HepG2 (cell line): ENCODE data around the gene RAD23A. TPM values are rescaled to one million over a fixed set of nuclear protein-coding genes. Genes with fewer than 3 reads are reported as not detected.
A peak's percentile ranks its signal among the peaks of the same experiment; 100 is the strongest.

Experiments
- BCL3 ChIP-seq: sonication (generic); formaldehyde crosslinking; IDR thresholded peaks from 2 replicates; pipeline ENCODE4 v1.5.1; 2020; ENCODE audit warnings: mild to moderate bottlenecking, missing genetic modification reagents, moderate library complexity
- BCL6 ChIP-seq: IDR thresholded peaks from 2 replicates; pipeline ENCODE4 v1.6.1; 2016; ENCODE audit warnings: missing genetic modification reagents, missing compliant biosample characterization
- CSRNP1 ChIP-seq: sonication (generic); formaldehyde crosslinking; IDR thresholded peaks from 2 replicates; pipeline ENCODE4 v1.8.1; 2023; ENCODE audit warnings: mild to moderate bottlenecking, missing genetic modification reagents
- ELF1 ChIP-seq: sonication (generic); formaldehyde crosslinking; IDR thresholded peaks from 2 replicates; pipeline ENCODE4 v1.4.0; 2020; ENCODE audit warnings: missing genetic modification reagents
- HCFC1 ChIP-seq: fragments of 150-350 bp; IDR thresholded peaks from 2 replicates; pipeline ENCODE4 v1.6.1; 2014; ENCODE audit warnings: low read depth, low read length
- JUND ChIP-seq: sonication (generic); formaldehyde crosslinking; IDR thresholded peaks from 2 replicates; pipeline ENCODE4 v1.8.0; 2022; ENCODE audit warnings: mild to moderate bottlenecking, missing genetic modification reagents
- MEF2D ChIP-seq: sonication (generic); formaldehyde crosslinking; IDR thresholded peaks from 2 replicates; pipeline ENCODE4 v1.5.1; 2020; ENCODE audit warnings: mild to moderate bottlenecking, missing genetic modification reagents
- REXO4 ChIP-seq: sonication (generic); formaldehyde crosslinking; IDR thresholded peaks from 2 replicates; pipeline ENCODE4 v1.8.0; 2022; ENCODE audit warnings: missing genetic modification reagents, mild to moderate bottlenecking, borderline replicate concordance
- RXRB ChIP-seq: IDR thresholded peaks from 2 replicates; pipeline ENCODE4 v1.6.1; 2016; ENCODE audit warnings: borderline replicate concordance, missing genetic modification reagents, missing compliant biosample characterization
- TEAD3 ChIP-seq: optimal IDR thresholded peaks from 2 replicates; pipeline ENCODE3; 2016; ENCODE audit warnings: borderline replicate concordance
- ZBTB40 ChIP-seq, 2 experiments: fragments of 450-650 bp in 1 of 2; sonication (generic) in 1 of 2; formaldehyde crosslinking in 1 of 2; IDR thresholded peaks; 2 replicates each; pipeline versions ENCODE4 v1.6.1 to v1.8.0; 2016 to 2022; ENCODE audit warnings: antibody characterized with exemption in 1 of 2, mild to moderate bottlenecking in 1 of 2, missing genetic modification reagents in 1 of 2
- ZNF124 ChIP-seq: sonication (generic); formaldehyde crosslinking; IDR thresholded peaks from 2 replicates; pipeline ENCODE4 v1.4.0; 2020; ENCODE audit warnings: missing genetic modification reagents
- ZNF225 ChIP-seq: sonication (generic); formaldehyde crosslinking; IDR thresholded peaks from 2 replicates; pipeline ENCODE4 v1.4.0; 2020; ENCODE audit warnings: mild to moderate bottlenecking, missing genetic modification reagents
- ZNF710 ChIP-seq: sonication (generic); formaldehyde crosslinking; IDR thresholded peaks from 2 replicates; pipeline ENCODE4 v1.5.0; 2020; ENCODE audit warnings: mild to moderate bottlenecking, missing genetic modification reagents, borderline replicate concordance
- polyA plus RNA-seq, 8 experiments: library from polyadenylated mRNA; depleted of rRNA in 3 of 8; stranded (reverse) in 7 of 8; unstranded in 1 of 8; fragments of >200 nt; fragmentation: Illumina TruSeq in 4 of 8; extraction: Trizol in 4 of 8; gene quantifications; 2 replicates each; pipeline versions ENCODE4 v1.2.1 to v1.2.3, GENCODE V29; 2011 to 2016; ENCODE audit warnings: low read depth in 4 of 8, missing spikeins in 1 of 8, mixed read lengths in 1 of 8; ENCODE audit not compliant: insufficient read depth in 1 of 8
- total RNA-seq, 5 experiments: library from RNA; depleted of rRNA; stranded (reverse); fragments of >200 nt; fragmentation: Illumina TruSeq; extraction: Trizol; gene quantifications; 2 replicates each; pipeline ENCODE4 v1.2.3, GENCODE V29; 2016; ENCODE audit warnings: low read depth in 1 of 5

The RAD23A gene
- total and polyA plus RNA-seq, 2 of the 13 experiments (the other 11 are each of a cell fraction or from before 2014, with no cell fraction given): 42.5 to 54.2 TPM

GRCh38 chr19:12933287-12934072, 12.2 kb upstream of the RAD23A start, which contains the start of gene FARSA (continued):
- TF ChIP-seq ZBTB40 (IDR thresholded peaks at IDR 0.05) (peak; percentile 73), ZBTB40 (CRISPR knock-in tag; IDR thresholded peaks at IDR 0.05) (peak; percentile 67; the same call in 1 of the 2 replicates), TEAD3 (CRISPR knock-in tag) (peak; percentile 53), REXO4 (CRISPR knock-in tag) (no peak), BCL6 (peak; percentile 11; the same call in 1 of the 2 replicates), MEF2D (CRISPR knock-in tag) (peak; percentile 70; the same call in 1 of the 2 replicates), ELF1 (CRISPR knock-in tag) (peak; percentile 82), RXRB (CRISPR knock-in tag) (peak; percentile 73), ZNF124 (CRISPR knock-in tag) (0 out of 2 replicates have a peak, but pooled peaks have one; percentile 24), BCL3 (CRISPR knock-in tag) (peak; percentile 82), HCFC1 (peak; percentile 93), JUND (no peak), ZNF225 (CRISPR knock-in tag) (peak; percentile 89), CSRNP1 (CRISPR knock-in tag) (0 out of 2 replicates have a peak, but pooled peaks have one; percentile 72), ZNF710 (peak; percentile 56; the same call in 1 of the 2 replicates)
